A673 (cell line): ENCODE data around the gene DCUN1D4. TPM values are rescaled to one million over a fixed set of nuclear protein-coding genes. Genes with fewer than 3 reads are reported as not detected.

Source experiments
- BruUV-seq: library from RNA; stranded (reverse); fragments of 400-500 nt; replicated peaks from 2 replicates; lab custom pipeline; 2021; lab: Mats Ljungman, UMichigan
- CTCF ChIA-PET: fragments of 300-600 bp; sonication (Branson Sonifier 250); formaldehyde crosslinking; loops from one replicate; lab custom pipeline; 2022; ENCODE audit warnings: antibody characterized with exemption; lab: Charles Lee
- POLR2A ChIA-PET: fragments of 300-600 bp; sonication (Branson Sonifier 250); formaldehyde crosslinking; loops from one replicate; lab custom pipeline; 2022; ENCODE audit warnings: antibody characterized with exemption; ENCODE audit not compliant: low non-redundant PET; lab: Charles Lee
- DNase-seq: peaks from one replicate; pipeline ENCODE4 v3.0.0-alpha.2; 2015; ENCODE audit warnings: low spot score
- H3K27ac ChIP-seq: fragments of 200-600 bp; sonication (generic); 2 replicates; pipeline ENCODE4 v1.5.1; 2016; ENCODE audit warnings: mixed run types, low read depth, mild to moderate bottlenecking, mixed read lengths, antibody characterized with exemption, low read length; ENCODE audit not compliant: poor library complexity, severe bottlenecking
- H3K27me3 ChIP-seq: fragments of 200-600 bp; sonication (generic); replicated peaks from 2 replicates; pipeline ENCODE4 v1.6.1; 2017; ENCODE audit warnings: mixed run types, low read depth, mild to moderate bottlenecking, mixed read lengths, antibody characterized with exemption, low read length; ENCODE audit not compliant: insufficient read depth, poor library complexity
- H3K36me3 ChIP-seq: fragments of 200-600 bp; sonication (generic); 2 replicates; pipeline ENCODE4 v1.6.1; 2016; ENCODE audit warnings: mixed run types, mild to moderate bottlenecking, mixed read lengths, antibody characterized with exemption, low read length; ENCODE audit not compliant: insufficient read depth, poor library complexity, severe bottlenecking
- H3K4me1 ChIP-seq: fragments of 200-600 bp; sonication (generic); 2 replicates; pipeline ENCODE4 v1.6.1; 2017; ENCODE audit warnings: mixed run types, mild to moderate bottlenecking, mixed read lengths, antibody characterized with exemption, low read length; ENCODE audit not compliant: insufficient read depth, poor library complexity, severe bottlenecking
- H3K4me3 ChIP-seq: fragments of 200-600 bp; sonication (generic); 2 replicates; pipeline ENCODE4 v1.5.1; 2016; ENCODE audit warnings: low read depth, mixed run types, mild to moderate bottlenecking, mixed read lengths, low read length; ENCODE audit not compliant: poor library complexity, severe bottlenecking
- H3K9me3 ChIP-seq: fragments of 200-600 bp; sonication (generic); 2 replicates; pipeline ENCODE4 v1.6.1; 2016; ENCODE audit warnings: mixed run types, low read depth, mild to moderate bottlenecking, mixed read lengths, antibody characterized with exemption, low read length; ENCODE audit not compliant: poor library complexity, severe bottlenecking
- EZH2 ChIP-seq: fragments of 200-600 bp; sonication (generic); IDR thresholded peaks from 2 replicates; pipeline ENCODE4 v1.6.1; 2017; ENCODE audit warnings: borderline replicate concordance, low read depth, mild to moderate bottlenecking, mixed read lengths, antibody characterized with exemption, low read length; ENCODE audit not compliant: poor library complexity, severe bottlenecking
- intact Hi-C: fragments of 100-400 bp; cut with micrococcal nuclease; formaldehyde crosslinking; loops from one replicate; pipeline ENCODE4 v1.10.0; 2022; ENCODE audit not compliant: unreplicated experiment
- total RNA-seq: library from RNA; stranded (reverse); gene quantifications from 2 replicates; pipeline ENCODE4 v1.2.3, GENCODE V29; 2021
- TF ChIP-seq, protein P1 (sequence below): fragments of 300-800, 200-600 bp; sonication (generic); conservative IDR thresholded peaks from 2 replicates; pipeline ENCODE4 v1.5.1; 2017; ENCODE audit warnings: low read depth, mild to moderate bottlenecking, antibody characterized with exemption, low read length, moderate library complexity, mixed read lengths

DCUN1D4 gene
- total RNA-seq, 1 experiment from 2014 or later, result 21.5 TPM

DNA sequence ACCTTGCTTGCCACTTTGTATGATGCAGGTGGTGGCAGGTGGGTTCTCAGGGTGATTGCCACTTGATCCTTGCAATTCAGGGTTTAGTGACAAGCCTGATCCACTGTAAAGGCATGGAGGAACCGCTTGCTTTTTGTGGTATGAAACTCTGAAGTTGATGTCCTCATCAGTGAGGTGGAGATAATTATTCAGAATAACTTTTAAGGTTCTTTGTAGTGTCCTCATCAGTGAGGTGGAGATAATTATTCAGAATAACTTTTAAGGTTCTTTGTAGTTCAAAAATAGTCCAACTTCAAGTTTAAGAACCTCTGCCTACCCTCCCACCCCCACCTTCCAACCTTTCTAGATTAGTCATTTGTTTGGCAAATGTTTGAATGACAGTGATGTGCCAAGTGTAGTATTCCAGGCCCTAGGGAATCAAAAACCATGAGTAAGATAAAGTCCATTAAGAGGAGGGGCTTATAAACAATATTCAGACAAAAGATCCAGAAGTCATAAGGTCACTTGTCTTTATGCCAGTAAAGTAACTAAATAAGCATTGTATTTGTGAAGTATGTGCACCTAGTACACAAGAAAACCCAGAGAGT, 51.2 kb downstream of the DCUN1D4 start:
- Histone ChIP-seq H3K4me3 (no peak overlapping the region), H3K27ac (no peak overlapping the region), H3K36me3 (no peaks in the 10 kb centered on the region), H3K27me3 (no peaks in the 10 kb centered on the region), H3K4me1 (no peaks in the 10 kb centered on the region), H3K9me3 (no peaks in the 10 kb centered on the region)
- intact Hi-C loops, result no loop called here
- POLR2A ChIA-PET, result no interaction called here
- DNase-seq, result peak; percentile 6
- TF ChIP-seq EZH2, result no peak
- TF ChIP-seq, protein P1, sequence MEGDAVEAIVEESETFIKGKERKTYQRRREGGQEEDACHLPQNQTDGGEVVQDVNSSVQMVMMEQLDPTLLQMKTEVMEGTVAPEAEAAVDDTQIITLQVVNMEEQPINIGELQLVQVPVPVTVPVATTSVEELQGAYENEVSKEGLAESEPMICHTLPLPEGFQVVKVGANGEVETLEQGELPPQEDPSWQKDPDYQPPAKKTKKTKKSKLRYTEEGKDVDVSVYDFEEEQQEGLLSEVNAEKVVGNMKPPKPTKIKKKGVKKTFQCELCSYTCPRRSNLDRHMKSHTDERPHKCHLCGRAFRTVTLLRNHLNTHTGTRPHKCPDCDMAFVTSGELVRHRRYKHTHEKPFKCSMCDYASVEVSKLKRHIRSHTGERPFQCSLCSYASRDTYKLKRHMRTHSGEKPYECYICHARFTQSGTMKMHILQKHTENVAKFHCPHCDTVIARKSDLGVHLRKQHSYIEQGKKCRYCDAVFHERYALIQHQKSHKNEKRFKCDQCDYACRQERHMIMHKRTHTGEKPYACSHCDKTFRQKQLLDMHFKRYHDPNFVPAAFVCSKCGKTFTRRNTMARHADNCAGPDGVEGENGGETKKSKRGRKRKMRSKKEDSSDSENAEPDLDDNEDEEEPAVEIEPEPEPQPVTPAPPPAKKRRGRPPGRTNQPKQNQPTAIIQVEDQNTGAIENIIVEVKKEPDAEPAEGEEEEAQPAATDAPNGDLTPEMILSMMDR, result no peak
- BruUV-seq, result no TSS peak
- CTCF ChIA-PET, result no interaction called here

DNA sequence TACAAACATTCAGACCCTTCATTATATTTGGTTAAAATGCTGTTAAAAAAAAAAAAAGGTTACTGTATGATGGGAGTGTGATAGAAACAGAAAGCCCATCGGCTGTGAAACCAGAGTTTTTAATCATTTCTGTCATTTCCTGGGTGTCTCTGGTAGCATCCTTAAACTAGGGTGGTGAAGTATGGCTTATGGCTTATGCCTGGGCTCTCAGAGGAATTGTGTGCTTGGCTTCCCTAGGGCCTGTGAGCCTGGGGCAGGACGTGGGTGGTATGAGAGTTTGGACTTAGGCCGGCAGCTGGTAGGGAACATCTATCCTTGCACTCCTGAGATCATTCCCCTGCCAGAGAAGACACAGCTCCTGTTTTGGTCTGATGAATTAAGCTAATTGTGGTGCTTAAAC, 52.2 kb downstream of the DCUN1D4 start:
- no peak overlapping the region for H3K27ac ChIP-seq
- no peaks in the 10 kb centered on the region for H3K4me1 ChIP-seq
- intact Hi-C loops, result loop anchor here (5.0 kb wide), 1 partner anchor 122 kb away; no protein-coding TSS in a partner anchor
- TF ChIP-seq EZH2, result no peak
- TF ChIP-seq, protein P1, result no peak
- ChIA-PET CTCF (interaction anchor here (0.6 to 0.7 kb wide), 2 partner anchors 15 to 77 kb away, joined by 8 to 10 read pairs; no protein-coding TSS in a partner anchor), POLR2A (no interaction called here)
- no TSS peak for BruUV-seq
- H3K4me3 ChIP-seq, result no peak overlapping the region
- DNase-seq, result no peak
- H3K36me3 ChIP-seq, result no peaks in the 10 kb centered on the region
- H3K9me3 ChIP-seq, result no peaks in the 10 kb centered on the region
- no peaks in the 10 kb centered on the region for H3K27me3 ChIP-seq

DNA sequence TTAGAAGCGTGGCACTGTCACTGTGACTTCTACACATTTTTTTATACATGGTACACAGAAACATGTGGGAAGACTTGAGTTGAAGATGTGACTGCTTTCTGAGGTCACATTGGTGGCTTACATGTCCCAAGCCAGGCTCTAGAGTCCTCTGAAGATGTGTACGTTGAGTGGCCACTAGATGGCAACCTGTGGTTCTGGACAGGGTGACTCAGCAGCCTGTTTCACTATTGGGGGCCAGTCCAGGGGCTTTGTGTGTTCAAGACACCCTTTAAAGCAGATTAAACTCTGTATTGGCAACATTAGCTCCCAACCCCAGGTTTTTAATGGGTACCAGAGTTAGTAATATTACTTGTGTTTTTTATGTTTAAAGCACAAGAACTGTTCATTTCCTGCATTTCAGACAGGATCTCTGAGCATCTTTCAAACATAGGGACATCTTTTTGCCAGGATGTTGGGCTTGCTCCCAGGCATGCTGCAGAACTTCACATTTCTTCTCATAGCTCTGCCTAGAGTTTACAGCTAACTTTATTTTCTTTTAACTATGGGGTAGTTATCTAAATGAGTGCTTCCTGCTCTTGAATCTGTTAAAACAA, 53.0 kb downstream of the DCUN1D4 start:
- TF ChIP-seq EZH2, result no peak
- TF ChIP-seq, protein P1, result peak; percentile 64
- Histone ChIP-seq H3K4me3 (no peak overlapping the region), H3K27ac (peak overlapping the region; percentile 45), H3K36me3 (no peaks in the 10 kb centered on the region), H3K4me1 (no peaks in the 10 kb centered on the region), H3K9me3 (no peaks in the 10 kb centered on the region), H3K27me3 (no peaks in the 10 kb centered on the region)
- ChIA-PET POLR2A (no interaction called here), CTCF (no interaction called here)
- TSS peak; percentile 73 for BruUV-seq
- DNase-seq, result peak; percentile 76
- intact Hi-C loops, result loop anchor here (5.0 kb wide), 1 partner anchor 121 kb away; no protein-coding TSS in a partner anchor
